Fibroblast of the aortic adventitia (primary cell): ENCODE results near the gene METTL16. TPM values are rescaled to one million over a fixed set of nuclear protein-coding genes. Genes with fewer than 3 reads are reported as not detected.

ENCODE experiments used
- DNase-seq: peaks from one replicate; pipeline ENCODE4 v3.0.0-alpha.2; 2010; ENCODE audit warnings: low read depth
- H3K4me3 ChIP-seq: 2 replicates; pipeline ENCODE4 v1.5.1; 2011; ENCODE audit warnings: low read depth, mild to moderate bottlenecking, control low read depth, low read length, moderate library complexity
- CTCF ChIP-seq: IDR thresholded peaks from 2 replicates; pipeline ENCODE4 v1.5.1; 2011; ENCODE audit warnings: mild to moderate bottlenecking, low read length, control low read depth, inconsistent platforms; ENCODE audit not compliant: insufficient read depth
- total RNA-seq: library from RNA; depleted of rRNA; stranded (reverse); fragments of >200 nt; gene quantifications from 2 replicates; pipeline ENCODE4 v1.2.3, GENCODE V29; 2012; ENCODE audit warnings: low replicate concordance

Gene METTL16
- total RNA-seq, 1 donor = 18.7 TPM

GRCh38 chr17:2388683-2389055, 123.0 kb downstream of the METTL16 start:
- DNase-seq = no peak
- H3K4me3 ChIP-seq = no peak overlapping the region
- TF ChIP-seq CTCF = no peak

GRCh38 chr17:2388020-2388682, 123.5 kb downstream of the METTL16 start:
- no peak for DNase-seq
- no peak for TF ChIP-seq CTCF
- H3K4me3 ChIP-seq = no peak overlapping the region

GRCh38 chr17:2387086-2388019, 124.3 kb downstream of the METTL16 start:
- DNase-seq = no peak
- TF ChIP-seq CTCF = no peak
- H3K4me3 ChIP-seq = no peak overlapping the region

- no peak for TF ChIP-seq CTCF
- DNase-seq = no peak
- no peak overlapping the region for H3K4me3 ChIP-seq
These were observed 125.1 kb downstream of the METTL16 start for GRCh38 chr17:2386400-2387085.

GRCh38 chr17:2385240-2386210, 126.2 kb downstream of the METTL16 start:
- TF ChIP-seq CTCF = no peak
- H3K4me3 ChIP-seq = no peak overlapping the region
- no peak for DNase-seq
